VCaP (cell line): ENCODE data around the gene PIEZO2.

ENCODE experiments used
- H3K27ac ChIP-seq: fragments of 450-650 bp; 2 replicates; pipeline ENCODE4 v1.5.1; 2017
- CTCF ChIP-seq: fragments of 450-650 bp; conservative IDR thresholded peaks from 2 replicates; pipeline ENCODE4 v1.5.1; 2017; ENCODE audit warnings: mild to moderate bottlenecking, moderate library complexity

PIEZO2 gene

GRCh38 chr18:10913919-10914318 lies 235.4 kb downstream of the PIEZO2 start:
- H3K27ac ChIP-seq: no peak overlapping the region
- TF ChIP-seq CTCF: no peak

GRCh38 chr18:10912790-10913545 lies 236.4 kb downstream of the PIEZO2 start:
- TF ChIP-seq CTCF: no peak
- no peak overlapping the region for H3K27ac ChIP-seq

- H3K27ac ChIP-seq: no peak overlapping the region
- no peak for TF ChIP-seq CTCF
Observed at GRCh38 chr18:10909724-10910123, 239.6 kb downstream of the PIEZO2 start.

GRCh38 chr18:10908760-10909159 lies 240.6 kb downstream of the PIEZO2 start:
- no peak for TF ChIP-seq CTCF
- H3K27ac ChIP-seq: no peak overlapping the region

GRCh38 chr18:10907749-10908148 lies 241.6 kb downstream of the PIEZO2 start:
- no peak for TF ChIP-seq CTCF
- no peak overlapping the region for H3K27ac ChIP-seq

GRCh38 chr18:10901329-10901728 lies 248.0 kb downstream of the PIEZO2 start:
- no peak for TF ChIP-seq CTCF

GRCh38 chr18:10900435-10900834 lies 248.9 kb downstream of the PIEZO2 start:
- no peak overlapping the region for H3K27ac ChIP-seq
- no peak for TF ChIP-seq CTCF

More at GRCh38 chr18:10901329-10901728, 248.0 kb downstream of the PIEZO2 start:
- no peak overlapping the region for H3K27ac ChIP-seq
